ENCODE results near the gene CASP10. TPM values are rescaled to one million over a fixed set of nuclear protein-coding genes. Genes with fewer than 3 reads are reported as not detected.
A peak's percentile ranks its signal among the peaks of the same experiment; 100 is the strongest.

Gene CASP10
- total and polyA plus RNA-seq, 2 of the 13 experiments (the other 11 are each of a cell fraction or from before 2014, with no cell fraction given): 22.2 to 23.8 TPM

DNA sequence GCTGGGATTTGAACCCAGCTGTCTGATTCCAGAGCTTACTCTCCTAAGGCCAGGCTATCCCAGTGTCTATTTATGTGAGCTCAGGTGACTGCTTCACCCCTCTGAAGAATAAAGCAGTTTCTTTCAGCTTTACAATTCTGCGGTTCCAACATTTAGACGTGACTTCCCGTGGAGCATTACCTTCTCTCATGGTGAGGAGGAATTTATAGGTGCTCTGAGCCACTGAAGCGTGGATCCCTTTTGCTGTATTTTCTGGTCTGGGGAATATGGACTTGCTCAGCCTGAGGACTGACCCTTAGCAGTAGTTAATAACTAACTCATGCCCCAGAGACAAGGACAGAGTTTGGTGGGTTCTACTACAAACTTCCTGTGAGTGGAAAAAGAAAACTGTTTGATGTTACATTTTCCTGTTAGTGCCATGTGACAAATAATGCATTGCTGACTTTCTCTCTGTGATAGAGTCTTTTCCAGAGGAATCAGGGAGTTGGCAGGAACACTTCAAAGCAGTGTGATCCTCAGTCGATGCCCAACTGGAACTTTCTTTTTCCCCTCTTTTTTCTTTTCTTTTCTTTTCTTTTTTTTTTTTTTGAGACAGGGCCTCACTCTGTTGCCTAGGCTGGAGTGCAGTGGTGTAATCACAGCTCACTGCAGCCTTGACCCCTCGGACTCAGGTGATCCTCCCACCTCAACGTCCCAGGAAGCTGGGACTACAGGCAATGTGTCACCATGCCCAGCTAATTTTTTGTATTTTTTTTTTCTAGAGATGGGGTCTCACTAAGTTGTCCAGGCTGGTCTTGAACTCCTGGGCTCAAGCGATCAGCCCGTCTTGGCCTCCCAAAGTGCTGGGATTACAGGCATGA, 21.9 kb downstream of the CASP10 start (continued):
- TF ChIP-seq, protein P1, sequence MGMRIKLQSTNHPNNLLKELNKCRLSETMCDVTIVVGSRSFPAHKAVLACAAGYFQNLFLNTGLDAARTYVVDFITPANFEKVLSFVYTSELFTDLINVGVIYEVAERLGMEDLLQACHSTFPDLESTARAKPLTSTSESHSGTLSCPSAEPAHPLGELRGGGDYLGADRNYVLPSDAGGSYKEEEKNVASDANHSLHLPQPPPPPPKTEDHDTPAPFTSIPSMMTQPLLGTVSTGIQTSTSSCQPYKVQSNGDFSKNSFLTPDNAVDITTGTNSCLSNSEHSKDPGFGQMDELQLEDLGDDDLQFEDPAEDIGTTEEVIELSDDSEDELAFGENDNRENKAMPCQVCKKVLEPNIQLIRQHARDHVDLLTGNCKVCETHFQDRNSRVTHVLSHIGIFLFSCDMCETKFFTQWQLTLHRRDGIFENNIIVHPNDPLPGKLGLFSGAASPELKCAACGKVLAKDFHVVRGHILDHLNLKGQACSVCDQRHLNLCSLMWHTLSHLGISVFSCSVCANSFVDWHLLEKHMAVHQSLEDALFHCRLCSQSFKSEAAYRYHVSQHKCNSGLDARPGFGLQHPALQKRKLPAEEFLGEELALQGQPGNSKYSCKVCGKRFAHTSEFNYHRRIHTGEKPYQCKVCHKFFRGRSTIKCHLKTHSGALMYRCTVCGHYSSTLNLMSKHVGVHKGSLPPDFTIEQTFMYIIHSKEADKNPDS (CRISPR knock-in tag; IDR thresholded peaks at IDR 0.05): no peak
- peak in 1 of 2 experiments; percentile 18; a peak in 1 of 4 replicates for TF ChIP-seq MAFK (conservative IDR thresholded peaks at IDR 0.05 in 1 of 2, IDR thresholded peaks at IDR 0.05 in 1 of 2; ENCODE audit: low read length in 2 of 2)
- TF ChIP-seq DR1 (CRISPR knock-in tag; IDR thresholded peaks at IDR 0.05): no peak
- TF ChIP-seq POLR2G (IDR thresholded peaks at IDR 0.05; ENCODE audit: low read depth, low read length): peak; percentile 97
- no peak for TF ChIP-seq HMG20B (CRISPR knock-in tag; conservative IDR thresholded peaks at IDR 0.05)
- no peak for TF ChIP-seq SKIL (CRISPR knock-in tag; IDR thresholded peaks at IDR 0.05; ENCODE audit: borderline replicate concordance)
- TF ChIP-seq SMAD3 (CRISPR knock-in tag; IDR thresholded peaks at IDR 0.05): peak; percentile 65; the same call in 1 of the 2 replicates
- TF ChIP-seq ZNF180 (CRISPR knock-in tag; IDR thresholded peaks at IDR 0.05; ENCODE audit: borderline replicate concordance, low read depth): no peak
- peak; percentile 84 for TF ChIP-seq PITX1 (CRISPR knock-in tag; IDR thresholded peaks at IDR 0.05)
- TF ChIP-seq RFXAP (CRISPR knock-in tag; IDR thresholded peaks at IDR 0.05; ENCODE audit: borderline replicate concordance): peak; percentile 42; the same call in 1 of the 2 replicates
- TF ChIP-seq KDM6A (CRISPR knock-in tag; IDR thresholded peaks at IDR 0.05; ENCODE audit: low read depth): peak; percentile 90; the same call in 1 of the 2 replicates
- TF ChIP-seq, protein P2, sequence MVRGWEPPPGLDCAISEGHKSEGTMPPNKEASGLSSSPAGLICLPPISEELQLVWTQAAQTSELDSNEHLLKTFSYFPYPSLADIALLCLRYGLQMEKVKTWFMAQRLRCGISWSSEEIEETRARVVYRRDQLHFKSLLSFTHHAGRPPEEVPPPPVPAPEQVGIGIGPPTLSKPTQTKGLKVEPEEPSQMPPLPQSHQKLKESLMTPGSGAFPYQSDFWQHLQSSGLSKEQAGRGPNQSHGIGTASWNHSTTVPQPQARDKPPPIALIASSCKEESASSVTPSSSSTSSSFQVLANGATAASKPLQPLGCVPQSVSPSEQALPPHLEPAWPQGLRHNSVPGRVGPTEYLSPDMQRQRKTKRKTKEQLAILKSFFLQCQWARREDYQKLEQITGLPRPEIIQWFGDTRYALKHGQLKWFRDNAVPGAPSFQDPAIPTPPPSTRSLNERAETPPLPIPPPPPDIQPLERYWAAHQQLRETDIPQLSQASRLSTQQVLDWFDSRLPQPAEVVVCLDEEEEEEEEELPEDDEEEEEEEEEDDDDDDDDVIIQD (CRISPR knock-in tag; IDR thresholded peaks at IDR 0.05; ENCODE audit: low read depth): peak; percentile 56
- peak; percentile 64; the same call in 1 of the 2 replicates for TF ChIP-seq ZNF709 (CRISPR knock-in tag; IDR thresholded peaks at IDR 0.05)
- peak; percentile 83; the same call in 1 of the 2 replicates for TF ChIP-seq ZNF772 (CRISPR knock-in tag; IDR thresholded peaks at IDR 0.05)
- peak; percentile 63 for TF ChIP-seq ZBTB38 (CRISPR knock-in tag; IDR thresholded peaks at IDR 0.05)
- TF ChIP-seq ZNF660 (CRISPR knock-in tag; IDR thresholded peaks at IDR 0.05; ENCODE audit: borderline replicate concordance, low read depth): no peak
- no peak for TF ChIP-seq ZNF326 (CRISPR knock-in tag; IDR thresholded peaks at IDR 0.05; ENCODE audit: borderline replicate concordance)

Measured in HepG2 (cell line).